HG03045 (cell line): ENCODE results near the gene SREBF2.

ENCODE experiments used
- ATAC-seq: cut with Tn5 transposase; IDR thresholded peaks from one replicate; pipeline ENCODE4 v1.9.1; 2021; ENCODE audit warnings: mild to moderate bottlenecking, moderate library complexity; ENCODE audit not compliant: unreplicated experiment

SREBF2 gene

DNA sequence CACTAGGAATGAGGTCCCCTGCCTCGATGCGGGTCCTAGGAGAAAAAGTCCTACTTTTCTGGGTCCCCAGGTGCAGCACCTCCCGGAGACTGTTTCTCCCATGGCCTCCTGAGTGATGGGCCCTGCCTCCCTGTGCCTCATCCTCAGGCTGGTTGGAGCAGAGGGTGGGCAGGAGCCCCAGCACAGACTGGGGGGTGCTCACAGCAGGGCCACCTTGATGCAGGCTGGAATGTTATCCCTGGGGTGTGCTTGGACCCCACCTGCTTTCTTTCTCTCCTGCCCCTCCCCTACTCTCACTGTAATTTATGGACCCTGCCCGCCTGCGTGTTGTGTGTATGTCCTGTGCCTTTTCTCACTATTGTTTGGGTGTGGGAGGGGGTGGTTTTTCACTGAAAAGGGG, 73.9 kb downstream of the SREBF2 start:
- ATAC-seq: no peak

DNA sequence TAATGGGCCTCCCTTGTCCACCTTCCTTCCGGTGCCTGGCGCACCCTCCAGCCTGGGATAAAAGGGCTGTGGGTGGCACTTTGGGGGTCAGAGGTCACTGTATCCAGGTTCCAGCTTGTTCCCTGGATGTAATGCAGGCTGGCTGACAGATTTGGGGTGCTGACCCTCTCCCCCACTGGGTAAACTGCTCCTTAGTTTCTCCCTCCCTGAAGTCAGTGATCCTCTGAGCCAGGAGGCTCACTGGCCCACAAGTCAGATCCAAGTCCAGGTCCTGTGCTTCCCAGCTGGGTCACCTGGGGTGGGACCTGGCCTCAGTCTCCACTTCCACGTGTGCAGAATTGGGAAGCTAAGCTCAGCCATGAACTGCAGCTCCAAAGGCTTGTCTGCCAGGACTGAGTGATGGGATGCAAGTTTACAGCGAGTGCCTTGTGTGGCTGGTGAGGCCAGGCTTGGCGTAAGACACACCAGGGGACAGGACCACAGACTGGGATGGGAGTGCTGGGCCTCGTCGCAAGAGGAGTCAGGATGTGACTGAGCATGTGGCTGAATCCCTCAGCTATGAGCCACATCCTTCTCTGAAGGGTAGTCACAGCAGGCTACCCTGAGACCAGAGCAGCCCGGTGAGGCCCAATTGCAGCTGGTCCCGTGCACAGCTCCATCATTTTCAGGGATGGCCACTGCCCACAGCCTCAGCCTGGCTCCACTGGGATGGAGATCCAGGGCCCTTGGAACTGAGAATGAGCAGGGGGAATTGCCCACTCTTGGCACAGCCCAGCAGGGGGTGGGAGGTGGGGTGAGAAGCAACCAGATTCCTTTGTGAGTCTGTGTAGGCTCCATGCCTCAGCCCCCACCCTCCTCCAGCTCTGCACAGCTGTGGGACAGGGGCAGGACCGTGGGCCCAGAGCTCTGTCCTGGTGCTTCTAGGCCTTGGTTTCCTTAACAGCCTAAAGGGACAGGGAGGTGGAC, 74.8 kb downstream of the SREBF2 start:
- no peak for ATAC-seq

DNA sequence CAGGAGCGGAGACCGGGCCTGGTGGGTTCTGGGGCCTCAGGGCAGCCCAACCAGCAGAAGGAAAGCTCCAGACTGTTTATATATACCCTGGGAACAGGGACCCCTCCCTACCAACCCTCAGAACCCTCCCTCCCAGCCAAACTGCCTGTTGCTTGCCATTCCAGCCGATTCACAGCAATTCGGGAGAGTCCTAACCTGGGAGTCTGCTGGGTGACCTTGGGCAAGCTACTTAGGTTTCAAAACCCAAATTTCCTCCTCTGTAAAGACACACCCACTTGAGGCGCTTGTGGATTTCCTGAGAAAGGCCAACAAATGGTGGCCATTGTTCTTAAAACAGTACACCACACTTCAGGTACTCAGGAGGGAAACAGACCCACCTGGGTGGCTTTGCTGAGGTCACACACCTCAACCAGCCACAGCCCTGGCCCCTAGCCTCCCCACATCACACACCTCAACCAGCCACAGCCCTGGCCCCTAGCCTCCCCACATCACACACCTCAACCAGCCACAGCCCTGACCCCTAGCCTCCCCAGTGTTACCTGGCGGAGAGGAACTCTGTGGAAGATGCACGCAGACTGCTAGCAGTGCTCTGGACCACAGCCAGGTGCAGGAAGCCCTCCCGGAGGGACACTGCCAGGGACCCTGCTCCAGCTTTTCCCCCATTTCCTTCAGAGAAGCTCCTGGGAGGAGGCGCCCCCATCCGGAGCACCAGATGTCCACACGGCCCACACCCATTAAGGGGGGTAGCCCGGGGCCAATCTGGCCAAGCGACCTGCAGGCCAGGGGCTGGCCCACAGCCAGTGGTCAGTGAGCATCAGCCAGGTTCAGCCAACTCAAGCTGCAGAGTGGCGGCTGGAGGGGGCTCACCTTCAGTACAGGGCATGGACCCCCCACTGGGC, 75.8 kb downstream of the SREBF2 start:
- no peak for ATAC-seq

DNA sequence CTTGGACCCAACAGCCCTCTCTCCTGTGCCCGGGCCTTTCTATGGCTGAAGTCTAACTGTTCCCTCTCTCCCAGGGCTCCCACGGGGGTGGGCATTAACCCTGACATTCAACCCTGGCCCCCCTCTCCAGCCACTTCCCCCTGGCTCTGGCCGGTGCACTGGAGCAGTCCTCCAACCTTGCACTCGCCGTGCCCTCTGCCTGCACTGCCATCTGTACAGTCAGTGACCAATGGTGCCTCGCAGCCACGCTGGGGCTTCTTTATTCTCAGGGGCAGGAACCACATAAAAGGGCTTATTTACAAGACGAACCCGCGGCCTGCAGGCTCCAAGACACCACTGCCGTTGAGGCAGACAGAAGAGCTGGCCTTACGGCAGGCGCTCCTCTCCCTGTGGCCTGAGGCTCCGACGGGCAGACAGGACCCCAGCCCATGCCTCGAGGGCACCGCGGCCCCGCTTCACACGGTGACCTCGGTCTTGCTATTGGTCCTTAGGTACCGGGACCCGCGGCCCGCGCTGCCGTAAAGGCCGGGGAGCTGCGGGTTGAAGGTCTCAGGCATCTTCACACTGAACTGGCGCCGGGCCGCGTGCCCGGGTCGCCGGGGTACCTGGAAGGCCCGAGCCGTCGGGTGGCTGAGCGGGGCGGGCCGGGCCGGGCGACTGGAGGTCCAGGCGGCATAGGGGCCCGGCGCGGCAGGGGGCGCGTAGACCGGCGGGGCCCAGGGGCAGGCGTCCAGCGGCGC, 76.6 kb downstream of the SREBF2 start:
- no peak for ATAC-seq

DNA sequence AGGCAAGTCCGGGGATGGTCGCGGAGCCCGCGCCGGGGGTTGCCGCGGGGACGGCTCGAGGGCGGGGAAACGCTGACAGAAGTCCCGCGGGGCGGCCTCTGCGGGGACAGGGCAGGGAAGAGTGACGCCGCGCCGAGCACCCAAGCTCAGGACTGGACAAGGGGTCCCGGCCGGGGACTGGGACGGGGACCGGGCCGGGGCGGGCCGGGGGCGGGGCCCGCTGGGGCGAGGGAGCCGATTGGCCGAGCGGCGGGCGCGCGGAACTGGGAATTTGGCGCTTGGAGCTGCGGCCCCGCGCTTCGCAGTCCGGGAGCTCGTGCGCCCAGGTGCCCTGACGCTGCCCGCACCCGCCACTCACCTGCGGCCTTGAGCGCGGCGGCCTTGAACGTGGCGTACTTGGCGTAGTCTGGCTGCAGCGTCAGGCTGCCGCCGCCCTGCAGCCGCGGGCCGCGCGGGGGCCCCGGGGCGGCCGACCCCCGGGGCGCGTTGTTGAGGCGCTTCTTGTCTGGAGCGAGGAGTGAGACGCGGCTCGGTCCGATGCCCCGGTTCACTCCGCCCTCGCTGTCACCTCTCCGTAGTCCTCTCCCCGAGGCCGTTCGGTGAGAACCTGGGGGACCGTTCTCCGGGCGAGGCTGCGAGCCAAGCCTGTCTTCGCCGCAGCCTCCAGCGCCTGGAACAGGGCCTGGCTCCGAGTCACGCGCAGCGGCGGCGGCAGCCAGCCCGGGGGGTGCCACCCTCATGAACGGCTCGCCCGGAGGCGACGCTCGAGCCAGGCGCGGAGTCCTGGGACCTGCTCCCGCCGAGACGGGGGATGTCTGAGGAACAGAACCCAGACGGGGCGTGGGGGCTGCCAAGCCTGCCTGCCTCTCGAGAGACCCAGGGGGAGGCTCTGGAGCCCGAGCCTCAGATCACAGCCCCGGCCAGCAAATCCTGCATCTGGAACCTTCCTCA, 77.4 kb downstream of the SREBF2 start:
- no peak for ATAC-seq

DNA sequence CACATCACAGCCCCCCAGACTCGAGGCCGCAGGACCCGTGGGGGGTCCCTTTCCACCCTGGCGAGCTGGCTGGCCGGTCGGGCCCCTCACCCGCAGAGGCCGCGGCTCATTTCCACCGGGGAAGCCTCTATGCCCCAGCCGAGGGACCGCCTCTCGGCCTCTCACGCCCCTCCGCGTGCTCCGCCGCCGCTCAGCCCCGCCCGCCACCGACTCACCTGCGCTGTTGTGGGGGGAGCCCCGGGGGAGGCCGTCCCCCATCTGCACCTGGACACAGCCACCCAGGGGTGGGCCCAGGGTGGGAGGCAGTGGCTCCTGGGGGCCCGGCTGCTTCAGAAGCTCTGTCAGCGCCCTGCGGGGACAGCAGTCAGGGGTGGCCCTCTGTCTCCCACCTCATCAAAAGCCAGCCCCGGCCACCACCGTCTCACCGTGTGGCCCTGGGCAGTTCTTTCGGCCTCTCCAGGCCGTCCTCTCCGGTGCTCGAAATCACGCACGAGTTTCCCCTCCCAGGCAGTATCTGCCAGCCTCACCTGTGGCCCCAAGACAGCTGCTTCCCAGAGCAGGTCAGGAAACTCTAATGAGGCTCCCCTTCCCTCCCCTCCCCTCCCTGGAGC, 78.2 kb downstream of the SREBF2 start:
- no peak for ATAC-seq

DNA sequence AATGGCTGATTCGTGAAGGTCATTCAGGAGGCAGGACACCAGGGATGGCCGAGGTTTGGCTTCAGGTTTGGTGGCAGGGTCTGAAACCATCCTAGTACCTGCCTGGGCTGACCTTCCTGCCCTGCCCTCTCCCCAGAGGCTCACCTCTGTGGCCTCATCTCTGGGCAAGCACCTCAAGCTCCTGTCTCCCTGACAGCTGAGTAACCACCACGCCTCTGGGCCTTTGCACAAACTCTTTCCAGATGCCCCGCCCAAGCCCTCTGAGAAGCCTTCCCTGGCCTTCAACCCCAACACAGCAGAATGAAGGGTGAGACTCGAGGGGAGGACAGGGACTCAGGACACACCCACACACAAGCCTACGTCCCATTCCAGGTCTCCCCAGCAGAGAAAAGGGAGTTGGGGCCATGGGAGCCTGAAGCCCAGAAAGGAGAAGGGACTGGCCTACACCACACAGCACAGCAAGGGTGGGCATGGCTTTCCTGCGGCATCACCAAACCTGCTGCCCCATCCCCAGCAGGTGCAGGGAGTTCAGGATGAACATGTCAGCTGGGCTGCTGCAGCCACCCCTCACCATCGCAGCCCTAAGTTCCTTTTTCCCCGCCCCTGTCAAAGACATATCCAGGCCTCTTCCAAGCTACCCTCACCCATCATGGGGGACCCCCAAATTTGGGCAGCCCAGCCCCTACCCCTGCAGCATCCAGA, 79.6 kb downstream of the SREBF2 start:
- no peak for ATAC-seq

DNA sequence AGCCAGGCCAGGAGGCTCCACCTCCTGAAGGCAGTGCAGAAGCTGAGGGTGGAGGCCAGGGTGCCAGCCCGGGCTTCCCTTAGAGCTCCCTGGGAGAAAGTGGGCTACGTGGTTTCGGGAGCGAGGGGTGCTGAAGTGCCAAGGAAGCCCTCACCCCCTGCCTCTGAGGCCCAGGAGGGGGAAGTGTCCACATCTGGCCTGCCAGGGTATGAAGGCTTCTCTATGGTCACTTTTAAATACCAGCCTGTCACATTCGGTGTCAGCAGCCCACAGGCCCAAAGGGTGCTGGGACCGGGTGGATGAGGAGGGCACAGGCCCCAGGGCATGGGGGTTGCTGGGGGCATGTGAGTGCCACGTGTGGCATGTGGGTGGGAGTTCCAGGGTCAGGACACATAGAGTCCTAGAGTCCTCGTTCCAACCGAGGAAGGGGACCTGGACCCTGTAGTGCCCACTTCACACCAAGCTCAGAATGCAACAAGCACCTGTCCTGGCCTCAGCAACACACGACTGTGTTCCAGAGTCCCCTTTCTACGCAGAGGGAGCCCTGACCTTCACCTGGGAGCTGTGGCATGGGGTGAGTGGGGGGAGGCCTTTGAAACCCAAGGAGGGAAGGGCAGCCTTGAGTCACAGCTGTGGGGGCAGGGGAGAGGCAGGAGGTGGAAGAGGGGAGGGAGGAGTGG, 80.3 kb downstream of the SREBF2 start:
- ATAC-seq: no peak

DNA sequence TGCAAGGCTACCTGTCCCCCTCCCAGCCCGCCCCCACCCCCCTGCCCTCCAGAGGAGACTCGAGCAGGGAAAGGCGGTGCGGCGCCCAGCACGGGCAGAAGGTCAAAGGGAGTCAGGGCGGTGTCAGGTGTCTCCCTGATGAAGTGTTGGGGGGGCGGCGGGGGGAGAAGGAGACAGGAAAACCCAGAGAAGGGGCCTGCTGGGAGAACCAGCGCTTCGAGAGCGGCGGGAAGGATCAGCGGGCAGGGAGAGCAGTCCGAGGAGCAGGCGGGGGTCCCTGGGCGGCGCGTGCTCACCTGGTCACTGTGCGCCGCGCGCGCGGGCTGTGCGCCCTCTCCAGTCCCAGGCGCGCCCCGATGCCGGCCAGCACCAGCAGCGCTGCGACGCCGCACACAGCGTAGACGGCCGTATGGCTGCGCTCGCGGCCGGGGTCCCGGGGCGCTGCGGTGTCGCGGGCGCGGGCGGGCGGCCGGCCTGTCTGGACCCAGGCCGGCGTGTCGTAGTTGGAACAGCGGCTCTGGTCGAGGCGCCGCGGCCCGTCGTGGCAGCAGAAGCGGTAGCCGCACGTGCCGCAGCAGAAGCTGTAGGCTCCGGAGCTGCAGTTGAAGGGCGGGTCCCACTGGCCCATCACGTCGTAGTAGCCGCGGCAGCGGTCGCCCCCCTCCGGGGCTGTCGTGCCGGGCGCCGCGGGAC, 81.1 kb downstream of the SREBF2 start:
- ATAC-seq: no peak

DNA sequence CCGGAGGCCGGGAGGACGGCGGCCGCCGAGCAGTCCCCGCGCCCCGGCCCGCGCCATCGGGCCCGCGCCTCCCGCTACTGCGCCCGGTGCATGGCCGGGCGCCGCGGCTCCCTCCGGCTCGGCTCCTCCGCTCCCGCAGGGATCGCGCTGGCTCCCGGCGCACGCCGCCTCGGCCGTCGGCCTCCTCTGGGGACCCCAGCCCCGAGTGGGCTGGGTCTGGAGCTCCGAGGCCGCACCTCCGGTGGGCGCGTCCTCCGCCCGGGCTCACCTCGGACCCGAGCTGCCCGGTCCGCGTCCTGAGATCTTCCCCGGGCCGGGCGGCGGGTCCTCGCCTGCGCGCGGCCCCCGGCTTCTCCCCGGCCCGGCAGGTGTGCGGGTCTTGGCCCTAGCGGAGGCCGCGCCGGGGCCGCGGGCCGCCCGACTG, 81.7 kb downstream of the SREBF2 start:
- no peak for ATAC-seq

DNA sequence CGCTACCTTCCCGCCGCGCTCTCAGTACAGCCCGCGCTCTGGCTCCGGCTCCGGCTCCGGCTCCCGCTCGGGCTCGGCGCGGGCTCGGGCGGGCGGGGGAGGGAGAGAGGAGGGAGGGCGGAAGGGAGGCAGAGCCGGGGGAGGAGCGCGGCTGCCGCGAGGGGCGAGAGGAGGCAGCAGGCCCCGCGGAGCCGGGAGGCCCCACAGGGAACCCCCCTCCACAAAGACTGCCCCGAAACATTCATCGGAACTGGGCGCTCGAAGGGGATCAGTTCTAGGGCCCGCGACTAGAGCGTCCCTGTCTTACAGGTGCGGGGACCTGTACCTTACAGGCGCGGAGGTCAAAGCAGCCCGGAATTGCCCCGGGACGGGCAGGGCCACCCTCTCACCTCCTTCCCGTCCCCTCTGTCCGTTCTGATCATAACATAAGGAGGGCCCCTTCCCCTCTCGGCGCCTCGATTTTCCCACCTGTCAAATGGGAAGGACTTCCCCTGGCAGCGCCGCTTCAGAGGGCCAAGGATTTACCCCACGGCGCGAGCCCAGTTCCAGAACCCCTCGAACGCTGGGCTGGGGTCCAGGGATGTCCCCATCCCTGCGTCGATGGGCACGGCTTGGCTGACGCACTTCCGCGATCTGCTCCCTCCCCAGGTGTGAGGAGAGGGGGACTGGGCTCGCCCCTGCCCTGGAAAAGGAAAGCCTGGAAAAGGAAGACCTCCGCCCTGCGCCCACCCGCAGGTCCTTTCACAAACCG, 82.3 kb downstream of the SREBF2 start, which contains the start of gene SHISA8:
TSS of gene SHISA8 (minus strand) at position 40 of the 751 bp plus-strand sequence. CDS start 407 bp downstream, outside the sequence.
- no peak for ATAC-seq

DNA sequence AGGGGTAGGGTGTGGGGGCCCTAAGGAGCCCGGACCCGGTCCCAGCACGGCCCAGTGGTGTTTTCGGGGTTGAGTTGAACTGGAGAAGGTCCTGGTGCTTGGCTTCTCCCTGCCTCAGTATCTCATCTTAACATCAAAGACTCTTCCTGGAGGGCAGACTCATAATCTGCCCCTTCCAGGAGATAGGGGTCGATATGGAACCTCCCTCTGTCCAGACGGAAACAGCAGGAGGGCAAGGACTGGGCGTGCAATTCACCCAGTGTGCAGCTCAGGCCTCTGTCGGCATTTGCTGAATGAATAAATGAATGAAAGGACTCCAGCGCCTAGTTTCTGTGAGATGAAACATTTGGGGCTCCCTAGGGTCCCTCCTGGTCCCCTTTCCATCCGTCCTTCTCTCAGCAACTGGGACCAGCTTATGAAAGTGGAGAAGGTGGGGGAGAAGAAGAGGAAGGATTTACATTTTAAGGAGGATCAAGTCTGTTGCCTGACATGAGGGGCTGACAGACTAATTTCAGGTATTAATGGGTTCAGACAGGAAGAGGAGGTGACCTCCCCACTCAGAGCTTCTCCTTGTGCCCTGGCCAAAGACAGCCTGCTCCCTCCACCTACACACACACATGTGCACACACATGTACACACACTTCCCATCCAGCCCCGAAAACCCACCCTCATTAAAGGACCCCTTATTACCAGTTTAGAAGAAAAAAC, 83.0 kb downstream of the SREBF2 start:
- ATAC-seq: no peak

DNA sequence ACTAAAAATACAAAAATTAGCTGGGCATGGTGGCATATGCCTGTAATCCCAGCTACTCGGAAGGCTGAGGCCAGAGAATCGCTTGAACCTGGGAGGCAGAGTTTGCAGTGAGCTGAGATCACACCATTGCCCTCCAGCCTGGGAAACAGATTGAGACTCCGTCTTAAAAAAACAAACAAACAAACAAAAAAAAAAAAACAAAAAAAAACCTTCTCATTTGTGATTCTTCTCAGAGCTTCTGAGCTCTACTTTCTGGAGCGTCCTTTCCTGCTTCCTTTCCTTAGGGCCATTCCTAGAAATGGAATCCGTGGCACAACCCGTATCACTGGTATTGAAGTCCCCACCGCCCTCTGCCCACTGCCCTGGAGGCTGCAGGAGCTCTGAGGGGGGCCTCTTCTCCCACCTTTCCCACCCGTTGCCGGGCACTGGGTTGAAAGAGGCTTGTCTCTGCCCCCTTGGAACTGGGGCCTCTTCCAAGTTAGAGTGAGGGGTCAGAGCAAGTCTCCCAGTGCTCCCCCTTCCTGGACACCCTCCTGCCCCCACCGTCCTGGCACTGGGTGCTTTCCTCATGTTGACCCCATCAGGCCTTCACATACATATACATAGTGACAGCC, 83.9 kb downstream of the SREBF2 start:
- ATAC-seq: no peak

DNA sequence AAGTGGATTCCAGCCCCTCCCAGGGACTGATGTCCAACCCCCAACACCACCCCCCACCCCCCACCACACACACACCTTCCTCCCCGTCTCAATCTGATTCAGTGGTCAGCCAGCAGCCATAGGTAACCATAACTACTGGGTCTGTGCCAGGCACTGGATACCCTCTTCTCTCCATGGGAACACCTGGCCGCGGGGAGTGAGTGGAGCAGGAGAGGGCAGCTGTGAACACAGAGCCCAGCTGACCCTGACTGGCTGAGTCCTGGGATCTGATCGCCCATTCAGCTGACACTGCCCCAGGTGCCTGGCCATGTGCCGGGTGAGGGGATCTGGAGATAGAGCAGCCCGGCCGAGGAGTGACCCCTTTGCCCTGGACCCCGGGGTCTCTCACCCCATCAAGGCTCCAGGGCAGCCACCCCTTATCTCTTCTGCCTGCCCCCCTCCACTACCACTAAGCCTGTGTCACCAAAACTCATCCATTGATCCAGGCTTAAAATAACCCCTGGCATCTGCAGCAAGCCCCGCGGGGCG, 84.5 kb downstream of the SREBF2 start:
- no peak for ATAC-seq
